HEK293 (cell line): ENCODE measurements around the gene STRIP1.

Source experiments
- CTCF ChIP-seq: fragments of 450-650 bp; formaldehyde crosslinking; IDR thresholded peaks from 2 replicates; pipeline ENCODE4 v1.5.1; 2016; ENCODE audit warnings: missing biosample characterization, missing genetic modification characterization
- ELK4 ChIP-seq: IDR thresholded peaks from 2 replicates; pipeline ENCODE4 v1.6.1; 2011; ENCODE audit warnings: mild to moderate bottlenecking, low read depth, low read length, borderline replicate concordance
- PATZ1 ChIP-seq: fragments of 450-650 bp; formaldehyde crosslinking; IDR thresholded peaks from 2 replicates; pipeline ENCODE4 v1.5.1; 2016; ENCODE audit warnings: missing biosample characterization, missing genetic modification characterization
- SCRT1 ChIP-seq: fragments of 450-650 bp; formaldehyde crosslinking; IDR thresholded peaks from 2 replicates; pipeline ENCODE4 v1.5.1; 2016; ENCODE audit warnings: missing biosample characterization, missing genetic modification characterization, borderline replicate concordance
- SETDB1 ChIP-seq: IDR thresholded peaks from one replicate; pipeline ENCODE4 v1.6.1; 2017; ENCODE audit warnings: mild to moderate bottlenecking, low read length, moderate library complexity, mixed read lengths; ENCODE audit not compliant: insufficient read length
- YY1 ChIP-seq: fragments of 450-650 bp; formaldehyde crosslinking; IDR thresholded peaks from 2 replicates; pipeline ENCODE4 v1.5.1; 2018; ENCODE audit warnings: missing biosample characterization, missing genetic modification characterization
- ZNF23 ChIP-seq: fragments of 450-650 bp; formaldehyde crosslinking; IDR thresholded peaks from 2 replicates; pipeline ENCODE4 v1.5.1; 2016; ENCODE audit warnings: missing biosample characterization, missing genetic modification characterization, borderline replicate concordance
- ZNF26 ChIP-seq: fragments of 450-650 bp; formaldehyde crosslinking; IDR thresholded peaks from 2 replicates; pipeline ENCODE4 v1.5.1; 2016; ENCODE audit warnings: missing biosample characterization, missing genetic modification characterization
- ZNF324 ChIP-seq: fragments of 450-650 bp; formaldehyde crosslinking; IDR thresholded peaks from 2 replicates; pipeline ENCODE4 v1.5.1; 2016; ENCODE audit warnings: missing biosample characterization, missing genetic modification characterization
- ZNF664 ChIP-seq: fragments of 450-650 bp; formaldehyde crosslinking; IDR thresholded peaks from 2 replicates; pipeline ENCODE4 v1.5.1; 2016; ENCODE audit warnings: missing biosample characterization, missing genetic modification characterization
- ZNF830 ChIP-seq: fragments of 450-650 bp; IDR thresholded peaks from 2 replicates; pipeline ENCODE4 v1.5.0; 2018; ENCODE audit warnings: missing biosample characterization, missing genetic modification characterization, low read depth, mild to moderate bottlenecking, moderate library complexity

GRCh38 chr1:110098222-110099026 is 64.0 kb downstream of the STRIP1 start:
- TF ChIP-seq ELK4 (no peak), CTCF (tag by site-specific recombination) (no peak), ZNF830 (no peak), YY1 (tag by site-specific recombination) (no peak), PATZ1 (tag by site-specific recombination) (no peak), ZNF26 (no peak), ZNF664 (tag by site-specific recombination) (no peak), ZNF324 (tag by site-specific recombination) (no peak), ZNF23 (tag by site-specific recombination) (no peak), SETDB1 (no peak), SCRT1 (tag by site-specific recombination) (no peak)
